Pancreas (tissue), 10 donors: ENCODE results near the gene KDM2A. TPM values are rescaled to one million over a fixed set of nuclear protein-coding genes. Genes with fewer than 3 reads are reported as not detected.
A peak's percentile ranks its signal among the peaks of the same experiment; 100 is the strongest.
"Not testable (repeated sequence)": the region's sequence is repeated elsewhere in the genome, so short reads cannot be mapped to it uniquely, and the experiment has no call there.

Experiments used
- ATAC-seq, 4 donors: fragments of 200-7000 bp; cut with Tn5 transposase; one replicate each; pipeline versions ENCODE4 v1.8.0 to v1.9.1; 2020; ENCODE audit warnings: mild to moderate bottlenecking in 4 of 4, moderate library complexity in 4 of 4
- DNase-seq, 6 donors: peaks; one replicate each; pipeline ENCODE4 v3.0.0-alpha.2; 2020
- FAIRE-seq: peaks from 2 replicates; lab custom pipeline; 2012; peaks lifted over from hg19 to GRCh38; lab: Jason Lieb, UNC
- H3K27ac ChIP-seq, 4 donors: fragments of 200-600 bp; sonication (generic); 1 replicate in 3 of 4; 2 replicates in 1 of 4; pipeline versions ENCODE4 v1.5.0 to v1.8.0; 2020
- H3K27me3 ChIP-seq, 4 donors: fragments of 200-600 bp; one replicate each; pipeline ENCODE4 v1.8.0; 2021
- H3K36me3 ChIP-seq, 3 donors: fragments of 200-600 bp; sonication (generic) in 1 of 3; one replicate each; pipeline versions ENCODE4 v1.5.0 to v1.8.0; 2020 to 2021
- H3K4me1 ChIP-seq, 3 donors: fragments of 200-600 bp; one replicate each; pipeline ENCODE4 v1.8.0; 2021
- H3K4me3 ChIP-seq, 4 donors: fragments of 200-600 bp; sonication (generic) in 2 of 4; one replicate each; pipeline versions ENCODE4 v1.5.0 to v1.8.0; 2020 to 2021
- H3K9me3 ChIP-seq, 4 donors: fragments of 200-600 bp; one replicate each; pipeline ENCODE4 v1.8.0; 2021
- CTCF ChIP-seq, 4 donors: fragments of 200-600 bp; sonication (generic) in 3 of 4; IDR thresholded peaks; one replicate each; pipeline versions ENCODE4 v1.5.0 to v1.8.0; 2021; ENCODE audit warnings: antibody characterized with exemption in 4 of 4
- WGBS, 2 donors: extraction: QIAGEN DNeasy Blood & Tissue Kit; methylation state at CpG; one replicate each; pipeline ENCODE4 v1.1.7; 2013; 5-methylcytosine and 5-hydroxymethylcytosine counted together
- intact Hi-C, 3 donors: fragments of 100-400 bp; cut with DNase I; formaldehyde crosslinking; loops; one replicate each; pipeline versions ENCODE4 v1.11.1 to v1.14.2; 2022
- polyA plus RNA-seq, 2 donors: library from polyadenylated mRNA; stranded (reverse); fragments of 200-250 nt; gene quantifications; one replicate each; pipeline ENCODE4 v1.2.3, GENCODE V29; 2013
- total RNA-seq, 6 donors: library from RNA; stranded (reverse); fragmentation: NEBNext Ultra II Directional in 4 of 6; extraction: Animal tissue kit (Norgen Biotek cat#: 25700) in 4 of 6; gene quantifications; one replicate each; pipeline versions ENCODE4 v1.2.1 to v1.2.4, GENCODE V29; 2021 to 2023
- donor health status: healthy with polysubstance abuse.
- donor health status: DM: no; HTN: no; CAD: no; lungs with moderate emphysema.
- donor health status: DM: no; HTN: no; CAD: no.
- donor health status: control.
- donor health status: control.
- donor health status: Bipolar disorder and iron deficiency.
- donor health status: DM: yes; HTN: yes; CAD: no.
- donor health status: DM: no; HTN: no; CAD: no.
- donor health status: DM: no; HTN: no; CAD: no.
- donor health status: DM: yes; HTN: yes; CAD: no.

The KDM2A gene
- total and polyA plus RNA-seq, 8 donors: 17.2 to 39.1 (median 22.5) TPM

DNA sequence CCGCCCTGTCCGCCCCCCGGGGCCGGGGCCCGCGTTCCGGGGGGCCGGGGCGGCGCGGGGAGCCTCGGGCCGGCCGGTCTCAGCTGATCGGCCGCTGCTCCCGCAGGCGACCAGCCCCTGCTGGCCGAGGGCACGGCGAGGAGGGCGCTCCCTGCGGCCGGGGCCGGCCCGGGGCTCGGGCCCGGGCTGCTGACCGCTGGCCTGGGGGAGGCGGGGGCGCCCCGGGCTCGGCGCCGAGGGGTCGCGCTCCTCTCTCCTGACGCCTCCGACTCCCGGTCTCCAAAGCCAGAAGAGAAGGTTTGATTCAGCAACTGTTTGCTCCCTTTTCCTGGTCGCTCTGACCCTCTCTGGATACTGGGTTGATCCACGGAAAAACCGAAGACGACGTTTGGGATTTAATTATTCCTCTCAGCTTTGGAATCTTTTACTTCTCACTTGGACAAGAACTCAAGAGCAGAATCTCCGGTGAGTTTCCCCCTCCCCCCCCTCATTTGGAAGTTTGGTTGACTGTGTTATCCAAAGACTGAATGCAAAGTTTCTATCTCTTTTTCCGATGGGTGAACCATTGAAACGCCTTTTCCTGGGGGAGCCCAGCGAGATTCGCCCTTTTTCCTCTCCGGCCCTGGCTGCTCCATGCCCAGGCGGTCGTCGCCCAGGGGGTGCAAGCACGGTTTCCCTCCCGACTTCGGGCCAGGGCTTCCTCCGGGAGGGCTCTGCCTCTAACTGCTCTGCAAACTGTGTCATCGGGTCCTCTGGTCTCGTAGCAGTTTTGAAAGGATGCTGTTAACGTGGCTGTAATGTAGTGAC lies 725 bp downstream of the KDM2A start:
- peaks cover 4 to 14% (median 5%) of the 10 kb centered on the region in 3 donors for H3K4me1 ChIP-seq
- peak in 2 of 4 donors; percentile 9 to 28 for ATAC-seq

GRCh38 chr11:67120456-67120855 lies 1.4 kb downstream of the KDM2A start:
- peak overlapping the region; percentile 42 to 95 (median 86) for H3K4me3 ChIP-seq
- no peaks in the 10 kb centered on the region for H3K27me3 ChIP-seq
- no peak for FAIRE-seq
- intact Hi-C loops: no loop called here
- H3K9me3 ChIP-seq: no peaks in the 10 kb centered on the region
- ATAC-seq: no peak
- H3K36me3 ChIP-seq: no peaks in the 10 kb centered on the region
- H3K27ac ChIP-seq: peak overlapping the region in 3 of 4 donors; percentile 92 to 96 (median 94)
- TF ChIP-seq CTCF (IDR thresholded peaks at IDR 0.05): no peak
- WGBS, 2 donors: 0 to 1% methylated on average over 12 of the region's 12 CpGs
- no peak for DNase-seq
- H3K4me1 ChIP-seq: peaks cover 4 to 14% (median 5%) of the 10 kb centered on the region in 3 donors

More for the DNA sequence above, 725 bp downstream of the KDM2A start:
- no peak for FAIRE-seq
- WGBS, 2 donors: 0% methylated on average over 41 to 61 of the region's 61 CpGs
- DNase-seq: peak; percentile 16 to 75 (median 44)
- TF ChIP-seq CTCF (IDR thresholded peaks at IDR 0.05): no peak
- intact Hi-C loops: no loop called here
- H3K4me3 ChIP-seq: peak overlapping the region; percentile 77 to 95 (median 86)
- no peaks in the 10 kb centered on the region for H3K36me3 ChIP-seq
- no peaks in the 10 kb centered on the region for H3K9me3 ChIP-seq
- peak overlapping the region; percentile 92 to 96 (median 93) for H3K27ac ChIP-seq
- H3K27me3 ChIP-seq: no peaks in the 10 kb centered on the region

DNA sequence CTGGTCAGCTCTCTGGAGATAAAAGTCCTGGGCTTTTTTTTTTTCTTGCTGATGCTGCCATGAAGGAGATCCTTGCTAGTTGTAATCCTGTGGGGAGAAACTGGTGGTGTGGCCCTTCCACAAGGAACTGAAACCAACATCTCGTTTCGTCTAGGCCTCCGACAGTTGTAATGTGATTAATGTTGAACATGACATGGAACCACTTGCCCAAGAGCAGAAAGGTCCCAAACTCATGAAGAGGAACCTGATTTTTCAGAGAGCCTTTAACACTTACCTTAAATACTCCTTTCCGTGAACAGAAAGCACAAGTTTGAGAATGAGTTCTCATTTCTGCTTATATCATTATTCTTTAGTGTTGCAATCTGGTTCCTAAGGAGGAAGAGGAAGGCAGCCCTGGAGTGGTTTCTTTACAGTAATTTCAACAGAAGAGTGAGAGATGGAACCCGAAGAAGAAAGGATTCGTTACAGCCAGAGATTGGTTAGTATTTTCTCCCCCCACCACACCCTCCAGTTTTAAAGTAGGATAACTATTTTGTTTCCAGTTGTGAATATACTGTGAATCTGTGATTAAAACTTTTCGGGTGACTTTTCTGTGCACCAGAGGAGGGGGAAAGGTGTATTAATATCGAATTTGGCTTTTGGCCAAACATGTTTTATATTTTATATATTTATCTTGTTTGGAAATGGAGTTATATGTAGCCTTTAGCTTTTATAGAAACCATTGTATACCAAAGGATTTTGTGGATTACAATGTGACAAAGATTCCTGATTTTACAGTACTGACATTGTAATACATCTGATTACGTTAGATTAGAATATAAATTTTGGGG lies 2.0 kb downstream of the KDM2A start:
- FAIRE-seq (no peak), ATAC-seq (peak in 2 of 4 donors; percentile 19 to 22), DNase-seq (peak in 1 of 6 donors; percentile 33)
- Histone ChIP-seq H3K27me3 (no peaks in the 10 kb centered on the region), H3K27ac (peak overlapping the region in 3 of 4 donors; percentile 22 to 96 (median 94)), H3K4me3 (peak overlapping the region in 3 of 4 donors; percentile 80 to 95 (median 92)), H3K9me3 (no peaks in the 10 kb centered on the region), H3K4me1 (peaks cover 4 to 14% (median 5%) of the 10 kb centered on the region in 3 donors), H3K36me3 (no peaks in the 10 kb centered on the region)
- 6 to 7% methylated on average over 9 of the region's 9 CpGs for WGBS, 2 donors
- no peak for TF ChIP-seq CTCF (IDR thresholded peaks at IDR 0.05)
- intact Hi-C loops: no loop called here

GRCh38 chr11:67123801-67124200 lies 4.7 kb downstream of the KDM2A start:
- FAIRE-seq, H3K9me3 ChIP-seq, H3K4me3 ChIP-seq, H3K36me3 ChIP-seq, intact Hi-C loops, H3K27me3 ChIP-seq, H3K27ac ChIP-seq, DNase-seq, ATAC-seq: not testable (repeated sequence)
- WGBS, 2 donors: 88 to 95% methylated on average over 5 of the region's 5 CpGs
- peaks cover 4 to 14% (median 5%) of the 10 kb centered on the region in 3 donors for H3K4me1 ChIP-seq

GRCh38 chr11:67126243-67126642 lies 7.2 kb downstream of the KDM2A start:
- 94 to 96% methylated on average over 8 of the region's 8 CpGs for WGBS, 2 donors
- H3K27me3 ChIP-seq, H3K27ac ChIP-seq, ATAC-seq, H3K36me3 ChIP-seq, H3K9me3 ChIP-seq, DNase-seq, intact Hi-C loops, FAIRE-seq, H3K4me3 ChIP-seq: not testable (repeated sequence)
- H3K4me1 ChIP-seq: peaks cover 4 to 20% (median 6%) of the 10 kb centered on the region in 3 donors
